Neural cell (in vitro differentiated cells): ENCODE measurements around the gene BABAM2.

Source experiments
- CTCF ChIP-seq: fragments of 450-650 bp; IDR thresholded peaks from 2 replicates; pipeline ENCODE4 v1.5.1; 2014; ENCODE audit warnings: antibody characterized with exemption, mild to moderate bottlenecking, moderate library complexity; ENCODE audit not compliant: poor library complexity, severe bottlenecking
- EP300 ChIP-seq: fragments of 450-650 bp; conservative IDR thresholded peaks from 2 replicates; pipeline ENCODE4 v1.6.1; 2014; ENCODE audit warnings: antibody characterized with exemption, mild to moderate bottlenecking, moderate library complexity; ENCODE audit not compliant: poor library complexity, severe bottlenecking
- EZH2 ChIP-seq: fragments of 200-600, 300-800 bp; shearing (Covaris generic), sonication (generic); IDR thresholded peaks from 2 replicates; pipeline ENCODE4 v1.6.1; 2014; ENCODE audit warnings: antibody characterized with exemption, low read length, borderline replicate concordance, mild to moderate bottlenecking; ENCODE audit not compliant: insufficient read depth, poor library complexity, severe bottlenecking
- MXI1 ChIP-seq: fragments of 450-650 bp; conservative IDR thresholded peaks from 2 replicates; pipeline ENCODE4 v1.6.1; 2014; ENCODE audit warnings: antibody characterized with exemption, mild to moderate bottlenecking; ENCODE audit not compliant: poor library complexity, severe bottlenecking
- POLR2AphosphoS5 ChIP-seq: IDR thresholded peaks from 2 replicates; pipeline ENCODE4 v1.6.1; 2012
- RAD21 ChIP-seq: fragments of 450-650 bp; conservative IDR thresholded peaks from 2 replicates; pipeline ENCODE4 v1.6.1; 2014; ENCODE audit warnings: antibody characterized with exemption, mild to moderate bottlenecking, moderate library complexity
- REST ChIP-seq: IDR thresholded peaks from 2 replicates; pipeline ENCODE4 v1.6.1; 2012; ENCODE audit warnings: borderline replicate concordance
- SMC3 ChIP-seq: fragments of 450-650 bp; conservative IDR thresholded peaks from 2 replicates; pipeline ENCODE4 v1.6.1; 2014; ENCODE audit warnings: antibody characterized with exemption, mild to moderate bottlenecking, moderate library complexity; ENCODE audit not compliant: poor library complexity
- TAF1 ChIP-seq: IDR thresholded peaks from 2 replicates; pipeline ENCODE4 v1.6.1; 2012; ENCODE audit warnings: low read depth

DNA sequence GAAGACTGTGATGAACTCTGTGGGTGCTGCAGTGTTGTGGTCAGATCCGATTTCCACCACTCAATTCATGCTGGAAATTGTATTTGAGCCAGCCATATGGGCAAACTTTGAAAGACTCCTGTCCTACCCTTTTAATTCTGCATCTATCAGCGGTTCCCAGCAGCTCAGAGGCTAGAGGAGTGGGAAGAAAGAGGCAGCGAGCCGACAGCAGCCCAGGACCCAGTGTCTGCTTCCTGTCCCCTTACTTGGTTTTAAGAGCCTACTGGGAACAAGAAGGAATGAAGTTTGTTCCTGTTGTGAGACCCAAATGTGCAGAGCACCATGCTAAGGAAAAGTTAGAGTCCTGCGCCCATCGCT lies 429.5 kb downstream of the BABAM2 start:
- TF ChIP-seq CTCF (no peak), RAD21 (no peak), TAF1 (no peak), POLR2AphosphoS5 (no peak), REST (no peak), MXI1 (no peak), EZH2 (no peak), EP300 (no peak), SMC3 (no peak)
